Measurements from ENCODE around the gene ZNF74.
"Not testable (repeated sequence)": the region's sequence is repeated elsewhere in the genome, so short reads cannot be mapped to it uniquely, and the experiment has no call there.

The ZNF74 gene

GRCh38 chr22:20407829-20408228, 13.9 kb downstream of the ZNF74 start:
- H4K20me1 ChIP-seq (ENCODE audit: insufficient read depth, low read length) = peaks cover 16% of the 10 kb centered on the region
- no peak for DNase-seq
- no peak overlapping the region for H3K27ac ChIP-seq (ENCODE audit: low read length)
- no peaks in the 10 kb centered on the region for H3K4me1 ChIP-seq (ENCODE audit: insufficient read depth, low read length)
- no peaks in the 10 kb centered on the region for H3K79me2 ChIP-seq (ENCODE audit: insufficient read depth, low read length)
- no peak overlapping the region for H3K4me2 ChIP-seq (ENCODE audit: insufficient read depth, low read length)
- no peak overlapping the region for H3K4me3 ChIP-seq (ENCODE audit: low read depth in 1 of 2, low read length in 2 of 2)
- no peaks in the 10 kb centered on the region for H3K9me3 ChIP-seq (ENCODE audit: insufficient read depth, low read length, severe bottlenecking)
- H3K9ac ChIP-seq (ENCODE audit: low read depth, low read length) = no peak overlapping the region
- no peak for TF ChIP-seq EZH2 (IDR thresholded peaks at IDR 0.05; ENCODE audit: borderline replicate concordance, low read depth, low read length, severe bottlenecking)
- TF ChIP-seq CTCF (IDR thresholded peaks at IDR 0.05; ENCODE audit: borderline replicate concordance, extremely low read depth, low read length, poor library complexity, severe bottlenecking) = no peak
- H3K27me3 ChIP-seq (ENCODE audit: insufficient read depth, low read length, poor library complexity) = no peaks in the 10 kb centered on the region
- ATAC-seq (ENCODE audit: insufficient read depth, low read depth) = no peak
- H2AFZ ChIP-seq (ENCODE audit: low read depth, low read length) = no peak overlapping the region
- H3K36me3 ChIP-seq (ENCODE audit: insufficient read depth, low read length) = peaks cover 51% of the 10 kb centered on the region

- H3K4me1 ChIP-seq (ENCODE audit: insufficient read depth, low read length) = no peaks in the 10 kb centered on the region
- TF ChIP-seq CTCF (IDR thresholded peaks at IDR 0.05; ENCODE audit: borderline replicate concordance, extremely low read depth, low read length, poor library complexity, severe bottlenecking) = no peak
- TF ChIP-seq EZH2 (IDR thresholded peaks at IDR 0.05; ENCODE audit: borderline replicate concordance, low read depth, low read length, severe bottlenecking) = no peak
- DNase-seq (no peak), ATAC-seq (ENCODE audit: insufficient read depth, low read depth) (no peak)
- no peak overlapping the region for H3K27ac ChIP-seq (ENCODE audit: low read length)
- peaks cover 16% of the 10 kb centered on the region for H4K20me1 ChIP-seq (ENCODE audit: insufficient read depth, low read length)
- no peaks in the 10 kb centered on the region for H3K79me2 ChIP-seq (ENCODE audit: insufficient read depth, low read length)
- no peak overlapping the region for H3K4me2 ChIP-seq (ENCODE audit: insufficient read depth, low read length)
- peaks cover 41% of the 10 kb centered on the region for H3K36me3 ChIP-seq (ENCODE audit: insufficient read depth, low read length)
- no peaks in the 10 kb centered on the region for H3K27me3 ChIP-seq (ENCODE audit: insufficient read depth, low read length, poor library complexity)
- H3K4me3 ChIP-seq (ENCODE audit: low read depth in 1 of 2, low read length in 2 of 2) = no peak overlapping the region
- H3K9me3 ChIP-seq (ENCODE audit: insufficient read depth, low read length, severe bottlenecking) = no peaks in the 10 kb centered on the region
- H2AFZ ChIP-seq (ENCODE audit: low read depth, low read length) = no peak overlapping the region
- H3K9ac ChIP-seq (ENCODE audit: low read depth, low read length) = no peak overlapping the region
These were observed 14.9 kb downstream of the ZNF74 start for GRCh38 chr22:20408891-20409290.

GRCh38 chr22:20409385-20409784, 15.4 kb downstream of the ZNF74 start:
- not testable (repeated sequence) for H3K9me3 ChIP-seq (ENCODE audit: insufficient read depth, low read length, severe bottlenecking); H3K4me3 ChIP-seq (ENCODE audit: low read depth in 1 of 2, low read length in 2 of 2); H3K9ac ChIP-seq (ENCODE audit: low read depth, low read length); H3K27me3 ChIP-seq (ENCODE audit: insufficient read depth, low read length, poor library complexity); ATAC-seq (ENCODE audit: insufficient read depth, low read depth); H2AFZ ChIP-seq (ENCODE audit: low read depth, low read length); DNase-seq; H3K79me2 ChIP-seq (ENCODE audit: insufficient read depth, low read length); H3K4me2 ChIP-seq (ENCODE audit: insufficient read depth, low read length); H3K4me1 ChIP-seq (ENCODE audit: insufficient read depth, low read length); H3K27ac ChIP-seq (ENCODE audit: low read length)
- H3K36me3 ChIP-seq (ENCODE audit: insufficient read depth, low read length) = peaks cover 36% of the 10 kb centered on the region
- H4K20me1 ChIP-seq (ENCODE audit: insufficient read depth, low read length) = peaks cover 16% of the 10 kb centered on the region

GRCh38 chr22:20412474-20413216, 18.7 kb downstream of the ZNF74 start:
- Histone ChIP-seq H3K4me2 (ENCODE audit: insufficient read depth, low read length) (no peak overlapping the region), H3K79me2 (ENCODE audit: insufficient read depth, low read length) (no peaks in the 10 kb centered on the region), H3K4me1 (ENCODE audit: insufficient read depth, low read length) (peaks cover 2% of the 10 kb centered on the region; the same call in 1 of the 2 replicates), H2AFZ (ENCODE audit: low read depth, low read length) (no peak overlapping the region), H3K36me3 (ENCODE audit: insufficient read depth, low read length) (peaks cover 4% of the 10 kb centered on the region; the same call in 1 of the 2 replicates), H3K9me3 (ENCODE audit: insufficient read depth, low read length, severe bottlenecking) (no peaks in the 10 kb centered on the region), H3K4me3 (ENCODE audit: low read depth in 1 of 2, low read length in 2 of 2) (no peak overlapping the region), H3K27me3 (ENCODE audit: insufficient read depth, low read length, poor library complexity) (no peaks in the 10 kb centered on the region), H3K27ac (ENCODE audit: low read length) (no peak overlapping the region), H3K9ac (ENCODE audit: low read depth, low read length) (no peak overlapping the region), H4K20me1 (ENCODE audit: insufficient read depth, low read length) (peaks cover 4% of the 10 kb centered on the region; the same call in 1 of the 2 replicates)
- TF ChIP-seq CTCF (IDR thresholded peaks at IDR 0.05; ENCODE audit: borderline replicate concordance, extremely low read depth, low read length, poor library complexity, severe bottlenecking) (no peak), EZH2 (IDR thresholded peaks at IDR 0.05; ENCODE audit: borderline replicate concordance, low read depth, low read length, severe bottlenecking) (no peak)
- ATAC-seq (ENCODE audit: insufficient read depth, low read depth) (no peak), DNase-seq (no peak)

Measured in DND-41 (cell line).